Measurements from ENCODE around the gene HPCAL1.

DNA sequence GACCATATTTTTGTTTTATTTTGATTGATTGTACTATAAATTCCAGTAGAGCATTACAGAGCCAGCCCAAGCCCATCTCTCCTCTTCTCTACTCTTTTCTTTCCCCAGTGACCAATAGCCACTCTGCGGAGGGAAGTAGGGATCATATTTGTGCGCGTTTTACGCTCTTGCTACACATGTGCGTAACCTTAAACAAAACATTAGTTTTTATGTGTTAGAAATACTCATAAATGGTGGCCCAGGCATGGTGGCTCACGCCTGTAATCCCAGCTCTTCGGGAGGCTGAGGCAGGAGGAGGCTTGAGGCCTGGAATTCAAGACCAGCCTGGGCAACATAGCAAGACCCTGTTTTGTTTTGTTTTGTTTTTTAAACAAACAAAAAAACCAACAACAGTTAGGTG lies 31.3 kb downstream of the HPCAL1 start:
- no peak for TF ChIP-seq EZH2phosphoT487 (IDR thresholded peaks at IDR 0.05)
- no peak for TF ChIP-seq CTCF (IDR thresholded peaks at IDR 0.05)
- TF ChIP-seq EZH2 (IDR thresholded peaks at IDR 0.05), result no peak

All from neural progenitor cell (in vitro differentiated cells).